Measurements from ENCODE around the gene PANX3. TPM values are rescaled to one million over a fixed set of nuclear protein-coding genes. Genes with fewer than 3 reads are reported as not detected.

The PANX3 gene
- total RNA-seq, 1 donor from 2014 or later = not detected

GRCh38 chr11:124608147-124608546 is 3.1 kb upstream of the PANX3 start:
- H3K9me3 Mint-ChIP-seq (ENCODE audit: unreplicated experiment) = no peaks in the 10 kb centered on the region
- no peak overlapping the region for H3K4me3 Mint-ChIP-seq (ENCODE audit: unreplicated experiment)
- H3K36me3 Mint-ChIP-seq (ENCODE audit: unreplicated experiment) = no peaks in the 10 kb centered on the region
- no peak for DNase-seq
- no peak for TF ChIP-seq CTCF (IDR thresholded peaks at IDR 0.05; ENCODE audit: partially characterized antibody, unreplicated experiment)
- H3K27me3 Mint-ChIP-seq (ENCODE audit: unreplicated experiment) = no peaks in the 10 kb centered on the region
- H3K27ac Mint-ChIP-seq (ENCODE audit: unreplicated experiment) = no peak overlapping the region
- no peaks in the 10 kb centered on the region for H3K4me1 Mint-ChIP-seq (ENCODE audit: low read depth, unreplicated experiment)

GRCh38 chr11:124610295-124610694 is 933 bp upstream of the PANX3 start:
- Mint-ChIP-seq H3K27ac (ENCODE audit: unreplicated experiment) (no peak overlapping the region), H3K4me1 (ENCODE audit: low read depth, unreplicated experiment) (no peaks in the 10 kb centered on the region), H3K4me3 (ENCODE audit: unreplicated experiment) (no peak overlapping the region), H3K9me3 (ENCODE audit: unreplicated experiment) (no peaks in the 10 kb centered on the region), H3K36me3 (ENCODE audit: unreplicated experiment) (no peaks in the 10 kb centered on the region), H3K27me3 (ENCODE audit: unreplicated experiment) (no peaks in the 10 kb centered on the region)
- no peak for DNase-seq
- no peak for TF ChIP-seq CTCF (IDR thresholded peaks at IDR 0.05; ENCODE audit: partially characterized antibody, unreplicated experiment)

GRCh38 chr11:124612045-124612444 is 817 bp downstream of the PANX3 start:
- TF ChIP-seq CTCF (IDR thresholded peaks at IDR 0.05; ENCODE audit: partially characterized antibody, unreplicated experiment) = no peak
- no peaks in the 10 kb centered on the region for H3K4me1 Mint-ChIP-seq (ENCODE audit: low read depth, unreplicated experiment)
- no peaks in the 10 kb centered on the region for H3K9me3 Mint-ChIP-seq (ENCODE audit: unreplicated experiment)
- H3K4me3 Mint-ChIP-seq (ENCODE audit: unreplicated experiment) = no peak overlapping the region
- no peak overlapping the region for H3K27ac Mint-ChIP-seq (ENCODE audit: unreplicated experiment)
- H3K27me3 Mint-ChIP-seq (ENCODE audit: unreplicated experiment) = no peaks in the 10 kb centered on the region
- DNase-seq = no peak
- no peaks in the 10 kb centered on the region for H3K36me3 Mint-ChIP-seq (ENCODE audit: unreplicated experiment)

GRCh38 chr11:124612567-124613246 is 1.5 kb downstream of the PANX3 start:
- H3K27ac Mint-ChIP-seq (ENCODE audit: unreplicated experiment) = no peak overlapping the region
- H3K4me3 Mint-ChIP-seq (ENCODE audit: unreplicated experiment) = no peak overlapping the region
- TF ChIP-seq CTCF (IDR thresholded peaks at IDR 0.05; ENCODE audit: partially characterized antibody, unreplicated experiment) = no peak
- no peak for DNase-seq
- H3K27me3 Mint-ChIP-seq (ENCODE audit: unreplicated experiment) = no peaks in the 10 kb centered on the region
- no peaks in the 10 kb centered on the region for H3K9me3 Mint-ChIP-seq (ENCODE audit: unreplicated experiment)
- no peaks in the 10 kb centered on the region for H3K4me1 Mint-ChIP-seq (ENCODE audit: low read depth, unreplicated experiment)
- H3K36me3 Mint-ChIP-seq (ENCODE audit: unreplicated experiment) = no peaks in the 10 kb centered on the region

GRCh38 chr11:124618863-124619262 is 7.6 kb downstream of the PANX3 start:
- Mint-ChIP-seq H3K27me3 (ENCODE audit: unreplicated experiment) (peaks cover 3% of the 10 kb centered on the region), H3K4me1 (ENCODE audit: low read depth, unreplicated experiment) (peaks cover 9% of the 10 kb centered on the region)

More at GRCh38 chr11:124618863-124619262, 7.6 kb downstream of the PANX3 start:
- Mint-ChIP-seq H3K27ac (ENCODE audit: unreplicated experiment) (no peak overlapping the region), H3K4me3 (ENCODE audit: unreplicated experiment) (no peak overlapping the region), H3K36me3 (ENCODE audit: unreplicated experiment) (no peaks in the 10 kb centered on the region), H3K9me3 (ENCODE audit: unreplicated experiment) (peaks cover 2% of the 10 kb centered on the region)
- DNase-seq = no peak
- no peak for TF ChIP-seq CTCF (IDR thresholded peaks at IDR 0.05; ENCODE audit: partially characterized antibody, unreplicated experiment)
